HG02798 (cell line): ENCODE measurements around the gene NLGN1.
"Not testable (repeated sequence)": the region's sequence is repeated elsewhere in the genome, so short reads cannot be mapped to it uniquely, and the experiment has no call there.

ENCODE experiments used
- ATAC-seq: cut with Tn5 transposase; IDR thresholded peaks from one replicate; pipeline ENCODE4 v1.9.1; 2021; ENCODE audit warnings: mild to moderate bottlenecking; ENCODE audit not compliant: unreplicated experiment, poor library complexity

The NLGN1 gene

GRCh38 chr3:173397161-173398110 lies at the start of gene NLGN1:
Gene NLGN1 (plus strand): TSS chr3:173397744.
- no peak for ATAC-seq

- no peak for ATAC-seq
Measured at GRCh38 chr3:173351886-173352285, 45.7 kb upstream of the NLGN1 start.

- ATAC-seq: not testable (repeated sequence)
Measured at GRCh38 chr3:173353137-173353536, 44.4 kb upstream of the NLGN1 start.

GRCh38 chr3:173354124-173354523 lies 43.4 kb upstream of the NLGN1 start:
- ATAC-seq: no peak

GRCh38 chr3:173371848-173372487 lies 25.6 kb upstream of the NLGN1 start:
- no peak for ATAC-seq

GRCh38 chr3:173380681-173381080 lies 16.9 kb upstream of the NLGN1 start:
- no peak for ATAC-seq

GRCh38 chr3:173381936-173382335 lies 15.6 kb upstream of the NLGN1 start:
- not testable (repeated sequence) for ATAC-seq

- peak; percentile 49 for ATAC-seq
Measured at GRCh38 chr3:173395073-173395411, 2.5 kb upstream of the NLGN1 start.

- ATAC-seq: peak; percentile 91
Measured at GRCh38 chr3:173395412-173396181, 1.9 kb upstream of the NLGN1 start.

- ATAC-seq: no peak
Measured at GRCh38 chr3:173396191-173397041, 1.1 kb upstream of the NLGN1 start.

- no peak for ATAC-seq
Measured at GRCh38 chr3:173398111-173398479, 551 bp downstream of the NLGN1 start.

- no peak for ATAC-seq
Measured at GRCh38 chr3:173399044-173399443, 1.5 kb downstream of the NLGN1 start.

GRCh38 chr3:173401369-173401768 lies 3.8 kb downstream of the NLGN1 start:
- ATAC-seq: no peak

- no peak for ATAC-seq
Measured at GRCh38 chr3:173402656-173403055, 5.1 kb downstream of the NLGN1 start.

GRCh38 chr3:173403376-173403775 lies 5.8 kb downstream of the NLGN1 start:
- ATAC-seq: no peak

- ATAC-seq: no peak
Measured at GRCh38 chr3:173404156-173404555, 6.6 kb downstream of the NLGN1 start.

- ATAC-seq: no peak
Measured at GRCh38 chr3:173410436-173410835, 12.9 kb downstream of the NLGN1 start.

- no peak for ATAC-seq
Measured at GRCh38 chr3:173410849-173411248, 13.3 kb downstream of the NLGN1 start.

GRCh38 chr3:173411375-173411973 lies 13.9 kb downstream of the NLGN1 start:
- ATAC-seq: no peak

- no peak for ATAC-seq
Measured at GRCh38 chr3:173416070-173416469, 18.5 kb downstream of the NLGN1 start.
